K562 (cell line): ENCODE results near the gene WDR88. TPM values are rescaled to one million over a fixed set of nuclear protein-coding genes. Genes with fewer than 3 reads are reported as not detected.

ENCODE experiments used
- BHLHE40 ChIP-seq: IDR thresholded peaks from 2 replicates; pipeline ENCODE4 v1.6.1; 2011; ENCODE audit warnings: low read length, improper control_type of control experiment
- EGR1 ChIP-seq: fragments of 450-650 bp; conservative IDR thresholded peaks from 2 replicates; pipeline ENCODE4 v1.6.1; 2017; ENCODE audit warnings: mild to moderate bottlenecking
- HNRNPK ChIP-seq: fragments of 200-400 bp; formaldehyde crosslinking; IDR thresholded peaks from one replicate; pipeline ENCODE4 v1.6.1; 2018; ENCODE audit warnings: mild to moderate bottlenecking, low read depth, low read length; ENCODE audit not compliant: poor library complexity, severe bottlenecking
- KAT7 ChIP-seq: sonication (generic); formaldehyde crosslinking; IDR thresholded peaks from 2 replicates; pipeline ENCODE4 v1.8.0; 2022; ENCODE audit warnings: missing genetic modification reagents, mild to moderate bottlenecking, borderline replicate concordance
- KLF13 ChIP-seq: fragments of 450-650 bp; IDR thresholded peaks from 2 replicates; pipeline ENCODE4 v1.6.1; 2016; ENCODE audit warnings: missing genetic modification characterization, low read depth, mild to moderate bottlenecking, missing compliant biosample characterization, moderate library complexity, borderline replicate concordance
- MNT ChIP-seq, 2 experiments: fragments of 450-650 bp; conservative IDR thresholded peaks; 2 replicates each; pipeline ENCODE4 v1.6.1; 2017; ENCODE audit warnings: mild to moderate bottlenecking in 2 of 2, moderate library complexity in 2 of 2
- MXI1 ChIP-seq: IDR thresholded peaks from 2 replicates; pipeline ENCODE4 v1.6.1; 2011; ENCODE audit warnings: low read depth, mild to moderate bottlenecking, improper control_type of control experiment, low read length
- MYC ChIP-seq, 2 experiments: fragments of 250-450 bp in 1 of 2; sonication (Bioruptor Pico) in 1 of 2; IDR thresholded peaks; 2 replicates each; pipeline versions ENCODE4 v1.5.1 to v1.6.1; 2012 to 2021; ENCODE audit warnings: low read depth in 2 of 2, borderline replicate concordance in 1 of 2, improper control_type of control experiment in 1 of 2, low read length in 1 of 2, mild to moderate bottlenecking in 1 of 2, moderate library complexity in 1 of 2
- RBM22 ChIP-seq: fragments of 200-400 bp; formaldehyde crosslinking; IDR thresholded peaks from 2 replicates; pipeline ENCODE4 v1.6.1; 2018; ENCODE audit warnings: low read length, low read depth; ENCODE audit not compliant: poor library complexity, severe bottlenecking
- TEAD1 ChIP-seq, 2 experiments: fragments of 450-650 bp in 1 of 2; sonication (generic) in 1 of 2; formaldehyde crosslinking; IDR thresholded peaks; 2 replicates each; pipeline versions ENCODE4 v1.4.0 to v1.8.0; 2020 to 2022; ENCODE audit warnings: mild to moderate bottlenecking in 2 of 2, missing genetic modification reagents in 1 of 2
- U2AF1 ChIP-seq: fragments of 200-400 bp; formaldehyde crosslinking; optimal IDR thresholded peaks from 2 replicates; pipeline ENCODE3; 2017; ENCODE audit warnings: mild to moderate bottlenecking, low read depth, low read length, moderate library complexity
- ZC3H11A ChIP-seq: IDR thresholded peaks from 2 replicates; pipeline ENCODE4 v1.6.1; 2012; ENCODE audit warnings: low read depth, low read length, improper control_type of control experiment
- ZKSCAN3 ChIP-seq: fragments of 250-450 bp; sonication (Bioruptor Pico); IDR thresholded peaks from 2 replicates; pipeline ENCODE4 v1.4.0; 2020
- ZNF695 ChIP-seq: fragments of 450-650 bp; formaldehyde crosslinking; IDR thresholded peaks from 2 replicates; pipeline ENCODE4 v1.4.0; 2020; ENCODE audit warnings: mild to moderate bottlenecking, moderate library complexity
- polyA plus RNA-seq, 8 experiments: library from polyadenylated mRNA; depleted of rRNA in 4 of 8; stranded (reverse) in 5 of 8; unstranded in 3 of 8; fragments of >200 nt; fragmentation: Nextera tagmentation in 2 of 8; fragmentation: Illumina TruSeq in 1 of 8; extraction: Ambion mirVana in 2 of 8; extraction: Trizol in 1 of 8; gene quantifications; 2 replicates each; pipeline versions ENCODE4 v1.2.1 to v1.2.3, GENCODE V29; 2011 to 2014; ENCODE audit warnings: inconsistent platforms in 1 of 8, missing spikeins in 1 of 8
- total RNA-seq, 7 experiments: library from RNA; depleted of rRNA in 6 of 7; stranded (reverse); fragments of >200 nt in 6 of 7; fragmentation: Illumina TruSeq in 2 of 7; extraction: Trizol in 2 of 7; gene quantifications; 2 replicates each; pipeline versions ENCODE4 v1.2.1 to v1.2.3, GENCODE V29; 2011 to 2021; ENCODE audit warnings: low replicate concordance in 1 of 7
- TF ChIP-seq, protein P1 (sequence below): fragments of 250-450 bp; sonication (Bioruptor Pico); IDR thresholded peaks from 2 replicates; pipeline ENCODE4 v1.8.0; 2022; ENCODE audit warnings: moderate library complexity, mild to moderate bottlenecking, inconsistent platforms
- TF ChIP-seq, protein P2 (sequence below), 3 experiments: IDR thresholded peaks in 2 of 3; conservative IDR thresholded peaks in 1 of 3; 2 replicates each; pipeline ENCODE4 v1.5.1; 2011 to 2012; ENCODE audit warnings: low read length in 3 of 3, mild to moderate bottlenecking in 3 of 3, control low read depth in 2 of 3, improper control_type of control experiment in 1 of 3, inconsistent platforms in 1 of 3, low read depth in 1 of 3, mixed read lengths in 1 of 3, moderate library complexity in 1 of 3; ENCODE audit not compliant: insufficient read depth in 2 of 3
- TF ChIP-seq, protein P3 (sequence below): IDR thresholded peaks from 3 replicates; pipeline ENCODE4 v1.6.1; 2011; ENCODE audit warnings: borderline replicate concordance, mild to moderate bottlenecking, moderate library complexity; ENCODE audit not compliant: insufficient read length; ENCODE audit errors: extremely low read depth

Gene WDR88
- total and polyA plus RNA-seq, 9 of the 15 experiments (the other 6 are each of a cell fraction or from before 2014, with no cell fraction given): 0.03 to 0.04 TPM; not detected in 7

DNA sequence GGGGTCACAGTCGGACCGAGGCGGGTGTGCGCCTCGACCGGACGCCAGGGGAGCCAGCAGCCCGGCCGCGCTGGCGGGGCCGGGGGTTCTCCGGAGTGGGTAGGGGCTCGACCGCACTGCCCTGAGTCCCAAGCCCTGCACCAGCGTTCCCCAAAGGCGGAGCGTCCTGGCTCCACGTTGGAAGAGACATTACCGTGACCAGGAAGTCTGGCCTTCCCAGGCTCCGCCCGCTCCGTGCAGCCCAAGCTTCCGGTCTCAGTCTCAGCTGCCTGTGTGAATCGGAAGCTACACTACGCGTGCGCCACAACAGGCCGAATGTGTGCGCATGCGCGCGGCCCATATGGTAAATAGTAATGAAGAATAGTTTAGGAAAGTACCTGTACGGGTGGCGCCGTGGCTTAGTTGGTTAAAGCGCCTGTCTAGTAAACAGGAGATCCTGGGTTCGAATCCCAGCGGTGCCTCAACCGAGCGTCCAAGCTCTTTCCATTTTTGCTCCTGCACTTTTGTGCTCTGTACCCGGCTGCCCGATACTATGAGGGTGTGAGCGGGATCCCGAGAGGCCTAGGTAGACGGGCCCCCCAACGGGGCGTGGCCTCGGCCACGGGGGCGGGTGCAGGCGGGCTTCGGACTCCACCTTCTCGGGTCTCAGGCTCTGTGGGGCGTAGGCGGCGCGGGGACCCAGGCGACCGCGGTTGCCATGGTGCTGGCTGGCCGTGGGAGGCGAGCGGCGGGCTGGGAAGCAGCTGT is 44.9 kb downstream of the WDR88 start (continued):
- TF ChIP-seq TEAD1 (CRISPR knock-in tag; IDR thresholded peaks at IDR 0.05) (peak in 1 of 2 experiments; percentile 25; a peak in 1 of 4 replicates), RBM22 (peak; percentile 96), MYC (IDR thresholded peaks at IDR 0.05; ENCODE audit: low read depth, low read length) (peak; percentile 67), MYC (CRISPR knock-in tag; IDR thresholded peaks at IDR 0.05; ENCODE audit: borderline replicate concordance, low read depth) (no peak), KAT7 (CRISPR knock-in tag) (peak; percentile 72; the same call in 1 of the 2 replicates), ZKSCAN3 (CRISPR knock-in tag) (no peak), EGR1 (peak; percentile 99), HNRNPK (peak; percentile 90), ZC3H11A (0 out of 2 replicates have a peak, but pooled peaks have one; percentile 49), U2AF1 (peak; percentile 79), KLF13 (peak; percentile 23; the same call in 1 of the 2 replicates), MNT (conservative IDR thresholded peaks at IDR 0.05) (peak; percentile 63 to 69; a peak in 2 of 4 replicates), ZNF695 (CRISPR knock-in tag) (no peak), MXI1 (peak; percentile 73; the same call in 1 of the 2 replicates), BHLHE40 (peak; percentile 34)
- TF ChIP-seq, protein P1, sequence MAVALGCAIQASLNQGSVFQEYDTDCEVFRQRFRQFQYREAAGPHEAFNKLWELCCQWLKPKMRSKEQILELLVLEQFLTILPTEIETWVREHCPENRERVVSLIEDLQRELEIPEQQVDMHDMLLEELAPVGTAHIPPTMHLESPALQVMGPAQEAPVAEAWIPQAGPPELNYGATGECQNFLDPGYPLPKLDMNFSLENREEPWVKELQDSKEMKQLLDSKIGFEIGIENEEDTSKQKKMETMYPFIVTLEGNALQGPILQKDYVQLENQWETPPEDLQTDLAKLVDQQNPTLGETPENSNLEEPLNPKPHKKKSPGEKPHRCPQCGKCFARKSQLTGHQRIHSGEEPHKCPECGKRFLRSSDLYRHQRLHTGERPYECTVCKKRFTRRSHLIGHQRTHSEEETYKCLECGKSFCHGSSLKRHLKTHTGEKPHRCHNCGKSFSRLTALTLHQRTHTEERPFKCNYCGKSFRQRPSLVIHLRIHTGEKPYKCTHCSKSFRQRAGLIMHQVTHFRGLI (CRISPR knock-in tag): no peak
- TF ChIP-seq, protein P2, sequence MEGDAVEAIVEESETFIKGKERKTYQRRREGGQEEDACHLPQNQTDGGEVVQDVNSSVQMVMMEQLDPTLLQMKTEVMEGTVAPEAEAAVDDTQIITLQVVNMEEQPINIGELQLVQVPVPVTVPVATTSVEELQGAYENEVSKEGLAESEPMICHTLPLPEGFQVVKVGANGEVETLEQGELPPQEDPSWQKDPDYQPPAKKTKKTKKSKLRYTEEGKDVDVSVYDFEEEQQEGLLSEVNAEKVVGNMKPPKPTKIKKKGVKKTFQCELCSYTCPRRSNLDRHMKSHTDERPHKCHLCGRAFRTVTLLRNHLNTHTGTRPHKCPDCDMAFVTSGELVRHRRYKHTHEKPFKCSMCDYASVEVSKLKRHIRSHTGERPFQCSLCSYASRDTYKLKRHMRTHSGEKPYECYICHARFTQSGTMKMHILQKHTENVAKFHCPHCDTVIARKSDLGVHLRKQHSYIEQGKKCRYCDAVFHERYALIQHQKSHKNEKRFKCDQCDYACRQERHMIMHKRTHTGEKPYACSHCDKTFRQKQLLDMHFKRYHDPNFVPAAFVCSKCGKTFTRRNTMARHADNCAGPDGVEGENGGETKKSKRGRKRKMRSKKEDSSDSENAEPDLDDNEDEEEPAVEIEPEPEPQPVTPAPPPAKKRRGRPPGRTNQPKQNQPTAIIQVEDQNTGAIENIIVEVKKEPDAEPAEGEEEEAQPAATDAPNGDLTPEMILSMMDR (IDR thresholded peaks at IDR 0.05 in 2 of 3, conservative IDR thresholded peaks at IDR 0.05 in 1 of 3; ENCODE audit: insufficient read depth in 2 of 3, low read depth in 1 of 3, low read length in 3 of 3): peak in 2 of 3 experiments; percentile 36 to 46; a peak in 3 of 6 replicates
- TF ChIP-seq, protein P3, sequence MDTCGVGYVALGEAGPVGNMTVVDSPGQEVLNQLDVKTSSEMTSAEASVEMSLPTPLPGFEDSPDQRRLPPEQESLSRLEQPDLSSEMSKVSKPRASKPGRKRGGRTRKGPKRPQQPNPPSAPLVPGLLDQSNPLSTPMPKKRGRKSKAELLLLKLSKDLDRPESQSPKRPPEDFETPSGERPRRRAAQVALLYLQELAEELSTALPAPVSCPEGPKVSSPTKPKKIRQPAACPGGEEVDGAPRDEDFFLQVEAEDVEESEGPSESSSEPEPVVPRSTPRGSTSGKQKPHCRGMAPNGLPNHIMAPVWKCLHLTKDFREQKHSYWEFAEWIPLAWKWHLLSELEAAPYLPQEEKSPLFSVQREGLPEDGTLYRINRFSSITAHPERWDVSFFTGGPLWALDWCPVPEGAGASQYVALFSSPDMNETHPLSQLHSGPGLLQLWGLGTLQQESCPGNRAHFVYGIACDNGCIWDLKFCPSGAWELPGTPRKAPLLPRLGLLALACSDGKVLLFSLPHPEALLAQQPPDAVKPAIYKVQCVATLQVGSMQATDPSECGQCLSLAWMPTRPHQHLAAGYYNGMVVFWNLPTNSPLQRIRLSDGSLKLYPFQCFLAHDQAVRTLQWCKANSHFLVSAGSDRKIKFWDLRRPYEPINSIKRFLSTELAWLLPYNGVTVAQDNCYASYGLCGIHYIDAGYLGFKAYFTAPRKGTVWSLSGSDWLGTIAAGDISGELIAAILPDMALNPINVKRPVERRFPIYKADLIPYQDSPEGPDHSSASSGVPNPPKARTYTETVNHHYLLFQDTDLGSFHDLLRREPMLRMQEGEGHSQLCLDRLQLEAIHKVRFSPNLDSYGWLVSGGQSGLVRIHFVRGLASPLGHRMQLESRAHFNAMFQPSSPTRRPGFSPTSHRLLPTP: peak; percentile 88
